Activated CD4-positive, alpha-beta T cell treated with anti-CD3 and anti-CD28 coated beads, Interleukin-2, amount 50 U/mL, for 16 hours (primary cell): ENCODE data around the gene ARHGEF4.

Experiments
- DNase-seq: peaks from one replicate; pipeline ENCODE4 v3.0.0-alpha.2; 2020

The ARHGEF4 gene, protein sequence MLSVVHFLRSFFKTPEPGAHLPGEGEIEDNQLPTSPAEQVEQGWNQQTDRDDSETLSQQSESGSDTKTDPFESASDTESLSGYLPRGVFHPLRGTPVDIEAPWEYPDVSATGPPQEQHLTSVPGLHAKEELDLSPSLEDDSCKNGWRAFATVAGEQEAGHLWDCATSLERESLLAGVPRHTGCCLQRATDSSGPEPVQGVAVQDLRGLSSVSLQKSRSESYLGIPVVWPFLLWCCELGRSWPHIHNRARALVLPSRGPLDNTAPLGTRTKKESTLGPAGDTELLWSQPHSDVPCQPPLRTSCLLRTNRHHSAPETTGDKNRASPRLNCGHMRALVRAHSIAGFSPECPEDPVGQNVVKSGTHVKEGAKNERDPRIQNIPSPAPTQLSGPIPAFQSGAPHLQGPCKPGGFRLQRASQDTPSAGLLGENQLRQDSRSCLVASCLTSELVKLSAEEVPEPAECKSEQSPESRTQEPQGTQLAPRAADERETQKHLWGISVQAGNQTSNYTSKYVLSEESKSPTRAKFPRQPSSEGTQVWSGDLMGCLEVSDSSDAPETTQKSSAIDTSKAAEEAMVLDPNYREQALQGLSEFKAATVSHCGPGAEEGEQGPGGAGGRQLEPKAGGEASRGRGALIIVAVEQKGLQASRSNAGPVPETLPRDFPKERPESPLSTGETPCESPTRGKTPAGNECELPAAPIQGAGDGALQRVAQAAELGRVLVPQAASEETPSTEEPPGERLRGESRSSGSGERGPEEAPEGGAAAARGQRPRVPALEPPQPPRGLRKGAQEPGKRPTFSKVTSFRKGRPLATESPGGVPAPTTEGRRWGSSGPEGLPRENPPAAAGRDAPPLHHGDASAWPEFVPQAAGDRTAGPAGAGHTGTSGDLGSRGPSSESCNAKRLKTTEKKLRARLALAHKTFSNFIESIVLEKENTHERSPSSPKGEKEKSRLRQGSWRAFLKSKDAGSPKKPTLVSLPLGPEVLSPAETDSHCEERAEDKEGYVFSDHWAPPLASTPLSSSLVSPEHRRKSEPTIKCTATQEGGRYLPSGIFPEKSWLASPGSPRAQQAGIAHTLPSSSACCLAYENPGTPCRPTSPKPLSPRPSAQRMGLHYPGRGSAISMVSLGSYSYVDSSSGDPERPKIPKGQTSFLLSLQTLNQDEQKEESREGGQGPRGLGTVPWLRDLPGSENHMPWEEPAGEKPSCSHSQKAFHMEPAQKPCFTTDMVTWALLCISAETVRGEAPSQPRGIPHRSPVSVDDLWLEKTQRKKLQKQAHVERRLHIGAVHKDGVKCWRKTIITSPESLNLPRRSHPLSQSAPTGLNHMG (N-terminal part only)

DNA sequence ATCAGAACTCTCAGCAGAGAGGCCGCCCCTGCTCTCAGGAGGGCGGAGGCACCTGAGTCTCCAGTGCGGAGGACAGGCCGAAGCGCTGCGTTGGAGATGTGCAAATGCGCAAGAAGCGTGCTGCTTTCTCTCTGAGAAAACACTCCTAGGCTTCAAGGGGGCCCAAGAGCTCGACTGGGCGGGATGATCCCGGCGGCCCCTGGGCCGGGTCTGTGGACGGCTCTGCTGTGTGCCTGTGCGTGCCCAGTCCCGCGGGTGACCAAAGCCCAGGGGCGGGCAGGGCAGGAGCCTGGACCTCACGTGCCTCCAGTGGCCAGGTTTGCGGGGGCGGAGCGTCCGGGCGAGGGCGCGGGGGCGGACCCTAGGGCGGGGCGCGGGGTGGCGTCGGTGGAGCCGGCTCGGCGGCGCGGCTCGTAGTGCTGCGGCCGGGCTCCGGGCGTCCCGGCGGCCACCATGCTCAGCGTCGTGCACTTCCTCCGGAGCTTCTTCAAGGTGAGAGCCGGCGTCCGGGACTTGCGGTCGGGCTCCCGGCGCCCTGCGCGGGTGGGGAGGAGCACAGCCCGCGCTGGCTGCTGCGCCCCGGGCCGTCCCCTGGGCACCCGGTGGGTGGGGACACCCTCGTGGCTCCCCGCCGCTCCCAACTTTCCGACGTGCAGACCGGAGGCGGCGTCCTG, at the start of gene ARHGEF4:
ARHGEF4 (plus strand) TSS at position 414 of the 674 bp plus-strand sequence; CDS start at position 454, 40 bp downstream.
- DNase-seq = peak; percentile 18

DNA sequence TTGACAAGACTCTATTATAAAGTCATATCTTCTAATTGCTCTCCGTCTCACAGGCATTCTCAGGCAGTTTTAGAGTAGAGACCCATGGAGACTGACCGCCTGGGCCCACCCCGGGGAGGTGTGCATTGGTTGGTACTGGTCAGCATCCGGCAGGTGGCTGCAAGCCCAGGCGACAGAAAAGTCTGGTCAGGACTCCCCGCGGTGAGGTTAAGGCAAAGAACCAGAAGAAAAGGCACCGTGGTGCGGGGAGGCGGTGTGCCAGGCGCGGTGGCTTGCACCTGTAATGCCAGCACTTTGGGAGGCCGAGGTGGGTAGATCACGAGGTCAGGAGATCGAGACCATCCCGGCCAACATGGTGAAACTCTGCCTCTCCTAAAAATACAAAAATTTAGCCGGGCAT, 48.9 kb upstream of the ARHGEF4 start:
- DNase-seq = no peak

DNA sequence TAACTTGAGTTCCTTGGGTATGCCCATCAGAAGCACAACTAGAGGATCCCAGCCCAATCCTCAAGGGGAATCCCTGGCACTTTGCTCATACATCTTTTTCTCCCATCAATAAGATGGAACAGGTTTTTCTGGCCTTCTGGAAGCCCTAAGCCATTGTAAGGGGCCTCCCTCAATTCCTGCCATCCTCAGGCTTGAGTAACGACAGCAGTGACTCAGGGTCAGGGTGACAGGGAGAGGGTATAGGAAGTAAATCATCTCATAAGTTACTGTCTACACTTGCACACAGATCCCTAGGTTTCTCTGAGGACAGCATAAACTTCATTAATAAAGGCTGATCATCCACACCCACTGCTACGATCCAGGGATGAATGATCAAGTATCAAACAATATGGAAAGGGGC, 46.4 kb upstream of the ARHGEF4 start:
- no peak for DNase-seq

GRCh38 chr2:130790804-130791616, 45.7 kb upstream of the ARHGEF4 start:
- no peak for DNase-seq

GRCh38 chr2:130791617-130791939, 45.1 kb upstream of the ARHGEF4 start:
- DNase-seq = no peak

GRCh38 chr2:130795431-130795830, 41.3 kb upstream of the ARHGEF4 start:
- DNase-seq = no peak

DNA sequence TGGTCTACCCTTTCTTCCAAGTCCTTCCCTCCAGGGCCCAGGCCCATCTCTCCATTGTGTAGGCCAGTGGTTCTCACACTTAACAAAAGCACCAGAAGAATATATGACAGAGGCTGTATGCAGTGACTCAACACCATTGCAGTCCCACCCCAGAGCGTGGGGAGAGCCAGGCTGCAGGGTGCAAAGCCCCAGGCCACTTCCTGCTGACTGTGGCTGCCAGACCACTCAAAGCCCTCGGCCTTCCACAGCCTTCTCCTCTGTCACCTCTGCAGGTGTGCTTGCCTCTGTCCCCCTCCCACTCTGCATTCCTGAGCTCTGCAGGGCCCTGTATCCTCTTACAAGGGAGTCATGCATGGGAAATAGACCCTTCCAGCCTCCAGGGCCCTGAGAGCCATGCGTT, 40.4 kb upstream of the ARHGEF4 start:
- DNase-seq = no peak

DNA sequence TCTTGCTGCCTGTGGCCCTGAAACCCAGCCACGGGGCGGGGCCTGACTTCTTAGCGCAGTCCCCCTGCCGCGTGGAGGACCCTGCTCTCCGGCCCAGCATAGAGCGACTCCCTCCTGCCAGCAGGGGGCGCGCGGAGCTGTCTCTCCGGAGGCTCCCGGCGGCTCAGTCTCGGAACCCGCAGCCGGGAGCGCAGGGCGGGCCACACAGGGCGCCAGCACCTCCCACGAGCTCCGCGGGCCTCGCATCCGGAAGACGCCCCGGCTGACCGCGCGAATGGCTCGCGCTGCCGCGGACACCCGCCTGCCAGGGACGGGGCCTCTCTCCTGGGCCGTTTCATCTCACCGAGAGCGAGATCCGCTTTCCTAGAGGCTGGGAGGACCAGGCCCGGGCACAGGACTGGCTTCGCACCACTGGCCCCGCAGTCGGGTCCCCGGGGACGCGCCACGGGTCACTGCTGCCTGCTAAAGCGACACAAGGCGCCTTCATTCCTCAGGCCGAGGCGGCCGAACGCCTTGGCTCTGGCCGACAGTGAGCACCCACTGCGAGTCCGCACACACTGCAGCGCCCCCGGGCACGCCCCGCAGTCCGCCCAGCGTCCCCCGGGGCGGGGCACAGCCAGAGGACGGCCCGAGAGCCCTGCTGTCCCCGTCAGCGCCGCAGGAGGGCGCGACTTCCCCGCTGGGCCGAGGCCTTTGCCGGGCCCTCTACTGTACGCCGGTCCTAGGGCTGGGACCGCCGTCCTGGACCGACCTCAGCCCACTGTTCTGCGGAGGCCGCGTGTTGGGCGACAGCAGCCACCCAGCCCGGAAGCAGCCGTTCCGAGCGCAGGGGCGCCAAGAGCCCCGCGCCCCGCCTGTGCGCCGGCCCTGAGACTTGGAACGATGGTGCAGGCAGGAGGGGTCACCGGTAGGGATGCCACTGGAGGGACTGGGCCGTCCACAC, 39.0 kb upstream of the ARHGEF4 start:
- peak; percentile 93 for DNase-seq

DNA sequence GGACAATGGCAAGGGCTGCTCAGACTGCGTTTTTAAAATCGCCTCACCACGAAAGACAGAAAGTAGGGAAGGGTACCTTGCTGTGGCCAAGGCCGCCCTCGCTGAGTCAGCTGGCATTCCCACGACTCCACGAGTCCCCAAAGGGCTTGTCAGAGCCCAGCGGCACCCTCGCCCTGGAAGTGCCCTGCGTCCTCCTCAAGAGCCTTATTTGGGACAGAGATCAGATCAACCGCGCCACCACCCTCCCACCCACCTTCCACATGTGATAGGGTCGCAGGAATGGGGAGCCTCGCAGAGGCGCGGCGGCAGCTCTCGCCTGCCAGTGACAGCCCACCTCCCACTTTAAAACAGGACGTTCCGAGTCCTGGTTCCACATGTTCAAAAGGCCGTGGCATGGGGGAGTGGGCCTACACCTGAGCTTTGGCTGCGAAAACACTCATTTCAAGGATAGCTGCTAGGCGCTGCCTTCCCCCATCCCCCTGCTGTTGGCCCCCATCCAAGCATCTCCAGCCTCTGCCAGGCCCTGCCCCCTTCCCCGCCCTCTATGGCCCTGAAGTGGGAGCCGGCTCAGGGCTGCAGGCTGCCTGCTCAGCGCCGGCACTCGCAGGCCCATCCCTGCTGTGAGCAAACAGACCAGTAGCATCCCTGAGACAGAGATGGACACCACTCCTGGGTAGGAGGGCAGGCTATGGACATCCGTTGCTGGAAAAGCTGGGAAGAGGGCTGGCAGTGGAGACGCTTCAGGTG, 38.1 kb upstream of the ARHGEF4 start:
- no peak for DNase-seq

- no peak for DNase-seq
These were observed 37.4 kb upstream of the ARHGEF4 start for GRCh38 chr2:130799295-130799694.

GRCh38 chr2:130805613-130806012, 31.1 kb upstream of the ARHGEF4 start:
- no peak for DNase-seq

- DNase-seq = no peak
These were observed 30.3 kb upstream of the ARHGEF4 start for GRCh38 chr2:130806370-130806769.

DNA sequence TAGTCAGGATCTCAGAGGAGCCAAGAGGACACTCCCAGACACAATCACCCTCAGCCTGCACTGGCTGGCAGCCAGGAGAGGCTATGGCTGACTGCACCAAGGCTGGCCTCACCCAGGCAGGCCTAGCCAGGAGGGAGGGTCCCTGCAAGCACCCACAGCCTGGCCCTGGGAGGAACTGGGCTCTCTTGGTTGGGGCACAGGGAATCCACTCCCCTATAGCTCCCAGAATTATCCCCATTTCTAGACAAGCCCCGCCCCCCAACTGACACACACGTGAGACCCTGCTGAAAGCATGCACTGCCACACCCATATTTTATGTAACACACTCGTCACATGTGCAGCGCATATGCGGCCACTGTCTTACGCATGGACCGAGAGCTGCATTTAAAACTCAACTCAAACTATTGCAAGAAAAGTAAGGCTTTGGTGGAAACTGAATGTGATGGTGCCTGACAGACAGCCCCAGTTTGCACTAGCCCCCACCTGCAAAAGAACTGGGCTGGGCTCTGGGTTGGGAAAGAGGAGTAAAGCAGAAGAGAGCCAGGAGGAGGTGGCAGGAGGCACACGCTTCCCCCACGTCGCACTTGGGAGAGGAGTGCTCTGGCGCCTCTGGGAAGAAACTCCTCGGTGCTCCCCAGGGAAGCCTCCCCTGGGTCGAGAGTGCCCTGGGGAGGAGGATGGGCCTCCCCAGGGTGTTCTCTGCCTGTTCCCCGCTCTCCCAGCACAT, 28.9 kb upstream of the ARHGEF4 start:
- no peak for DNase-seq

GRCh38 chr2:130808482-130809268, 28.0 kb upstream of the ARHGEF4 start:
- no peak for DNase-seq

DNA sequence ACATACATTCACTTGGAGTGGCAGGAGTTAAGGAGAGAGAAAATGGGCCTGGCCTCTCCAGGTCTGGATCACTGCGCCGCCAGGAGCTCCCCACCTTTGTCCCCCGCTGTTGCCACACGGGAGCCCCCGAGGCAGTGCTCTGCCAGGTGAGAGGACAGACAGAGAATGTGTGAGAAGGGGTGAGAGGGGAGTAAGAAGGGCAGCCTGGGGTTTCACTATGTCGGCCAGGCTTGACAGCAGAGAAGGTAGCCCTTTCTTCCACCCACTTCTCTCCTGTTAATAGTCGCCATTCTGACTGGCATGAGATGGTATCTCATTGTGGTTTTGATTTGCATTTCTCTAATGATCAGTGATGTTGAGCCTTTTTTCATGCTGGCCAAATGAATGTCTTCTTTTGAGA, 26.2 kb upstream of the ARHGEF4 start:
- no peak for DNase-seq

DNA sequence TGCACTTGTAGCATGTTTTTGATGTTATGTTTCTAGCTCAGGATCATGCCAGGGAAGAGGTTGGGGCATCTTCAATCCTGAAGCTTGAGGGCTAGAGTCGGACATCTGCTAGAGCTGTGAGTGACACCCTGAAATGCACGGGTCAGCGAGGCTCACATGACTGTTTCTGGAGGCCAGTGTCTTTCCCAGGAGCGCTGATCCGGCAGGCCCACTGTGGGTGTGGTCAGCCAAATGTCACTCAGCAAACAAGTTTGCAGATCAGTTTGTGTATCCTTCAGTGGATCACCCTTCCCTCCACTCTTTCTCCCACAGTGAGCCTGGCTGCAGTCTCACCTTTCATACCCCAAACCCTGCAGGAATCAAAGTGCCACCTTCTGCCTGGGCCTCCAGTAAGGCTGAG, 23.0 kb upstream of the ARHGEF4 start:
- no peak for DNase-seq

DNA sequence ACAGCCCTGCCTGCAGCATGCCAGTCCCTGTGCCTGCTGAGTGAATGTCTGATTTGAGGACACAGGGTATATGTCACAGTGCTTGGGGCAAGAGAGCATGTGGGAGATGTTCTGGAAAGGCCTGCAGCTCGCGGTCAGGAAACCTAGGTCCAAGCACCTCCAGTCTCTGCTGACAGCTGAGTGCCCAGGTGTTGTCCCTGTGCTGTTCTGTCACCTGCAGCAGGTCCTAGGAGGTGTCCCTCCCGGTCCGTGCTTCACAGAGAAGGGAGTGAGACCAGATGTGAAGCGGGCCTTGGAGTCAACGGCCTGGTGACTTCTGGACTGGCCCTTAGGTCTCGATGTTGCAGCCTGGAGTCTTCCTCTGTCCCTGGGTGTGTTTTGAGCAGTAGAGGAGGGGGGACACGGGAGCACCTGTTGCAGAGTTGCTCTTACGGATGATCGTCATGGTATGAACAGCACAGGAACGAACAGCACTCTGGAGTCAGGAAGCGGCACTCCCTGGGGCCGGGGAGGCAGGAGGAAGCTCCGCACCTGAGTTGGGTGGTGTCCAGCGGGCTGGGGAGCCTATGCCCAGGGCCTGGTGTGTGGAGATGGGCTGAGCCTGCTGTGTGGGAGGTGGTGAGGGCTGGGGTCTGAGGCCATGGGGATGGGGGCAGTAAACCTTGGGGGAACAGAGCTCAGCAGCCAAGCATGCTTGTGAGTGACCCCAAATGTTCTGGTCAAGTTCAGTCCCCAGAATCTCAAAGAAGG, 21.6 kb upstream of the ARHGEF4 start:
- DNase-seq = no peak
